Measurements from ENCODE around the gene HSPA12A. TPM values are rescaled to one million over a fixed set of nuclear protein-coding genes. Genes with fewer than 3 reads are reported as not detected.

Gene HSPA12A
- total and polyA plus RNA-seq, 5 donors, result 8.4 to 21.9 (median 15.1) TPM

DNA sequence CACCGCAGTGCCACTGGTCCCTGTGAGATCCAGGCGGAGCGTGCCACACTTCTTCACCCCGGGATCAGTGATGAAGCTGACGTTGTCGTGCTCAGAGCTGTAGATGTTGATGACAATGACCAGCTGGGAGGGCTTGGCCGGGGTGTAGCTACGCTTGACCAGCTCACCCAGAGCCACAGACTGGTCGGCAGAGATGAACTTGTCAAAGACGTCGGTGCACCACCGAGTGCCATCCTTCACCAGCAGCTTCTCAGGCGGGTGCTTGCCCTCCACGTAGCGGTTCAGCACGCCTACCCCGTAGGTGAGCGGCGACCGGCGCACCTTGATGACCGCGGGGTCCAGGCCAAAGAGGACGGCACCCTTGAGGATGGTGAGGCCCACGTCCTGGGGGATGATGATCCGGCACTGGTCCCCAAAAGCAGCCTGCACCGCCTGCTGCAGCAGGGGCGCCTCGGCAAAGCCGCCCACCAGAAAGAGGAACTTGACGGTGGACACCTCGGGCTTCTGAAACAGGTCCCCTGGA is 67.4 kb downstream of the HSPA12A start:
- no peak overlapping the region for H3K4me3 ChIP-seq (ENCODE audit: low read length)
- 92% methylated on average over 32 of the region's 32 CpGs for WGBS
- no peaks in the 10 kb centered on the region for H3K4me1 ChIP-seq (ENCODE audit: control insufficient read depth, insufficient read depth, low read length)
- ATAC-seq (peak in 1 of 2 donors; percentile 24), DNase-seq (no peak)
- intact Hi-C loops (cut with DNase I), result no loop called here
- no peaks in the 10 kb centered on the region for H3K27me3 ChIP-seq (ENCODE audit: control insufficient read depth, insufficient read depth)
- no peaks in the 10 kb centered on the region for H3K9me3 ChIP-seq (ENCODE audit: control insufficient read depth, low read length)
- no peak overlapping the region for H3K27ac ChIP-seq (ENCODE audit: low read length)

DNA sequence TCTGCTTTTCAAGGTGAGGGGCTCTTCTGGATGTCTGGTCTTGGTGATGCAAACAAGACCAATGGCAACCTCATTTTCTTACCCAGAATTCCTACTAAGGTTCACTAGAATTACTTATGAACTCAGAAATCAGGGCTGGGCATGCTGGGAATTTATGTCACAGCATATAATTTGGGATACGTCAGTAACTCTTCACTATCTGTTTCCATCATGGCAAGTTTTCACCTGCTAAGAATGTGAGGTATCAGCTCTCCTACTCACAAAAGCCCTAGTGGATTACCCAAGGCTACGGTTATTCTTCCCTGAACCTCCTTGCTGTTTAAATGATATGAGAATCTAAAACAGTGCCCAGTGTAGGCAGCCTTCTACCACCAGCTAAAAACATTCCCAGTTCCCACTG is 68.5 kb downstream of the HSPA12A start:
- 77% methylated on average over 2 of the region's 2 CpGs for WGBS
- no peak overlapping the region for H3K27ac ChIP-seq (ENCODE audit: low read length)
- DNase-seq (no peak), ATAC-seq (no peak)
- no peaks in the 10 kb centered on the region for H3K27me3 ChIP-seq (ENCODE audit: control insufficient read depth, insufficient read depth)
- H3K9me3 ChIP-seq (ENCODE audit: control insufficient read depth, low read length), result no peaks in the 10 kb centered on the region
- H3K4me1 ChIP-seq (ENCODE audit: control insufficient read depth, insufficient read depth, low read length), result no peaks in the 10 kb centered on the region
- intact Hi-C loops (cut with DNase I), result no loop called here
- no peak overlapping the region for H3K4me3 ChIP-seq (ENCODE audit: low read length)

DNA sequence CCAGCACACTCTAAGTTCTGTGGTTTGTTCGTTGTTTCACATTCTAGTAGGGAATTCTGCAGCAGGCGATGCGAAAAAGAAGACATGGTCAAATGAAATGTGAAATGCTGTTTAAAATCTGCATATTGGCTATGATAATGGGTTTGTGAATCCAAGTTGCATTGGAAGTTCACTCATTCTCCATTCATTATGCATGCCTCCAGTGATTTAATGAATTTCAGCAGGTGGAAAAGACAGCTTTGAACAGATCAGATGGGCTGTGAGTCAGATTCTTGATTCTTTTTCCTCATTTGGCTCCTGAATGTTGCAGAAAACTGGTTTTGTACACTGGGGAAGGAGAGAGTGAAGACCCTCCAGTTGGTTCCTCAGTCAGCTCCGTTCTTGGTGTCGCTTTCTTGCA is 69.5 kb downstream of the HSPA12A start:
- Histone ChIP-seq H3K27me3 (ENCODE audit: control insufficient read depth, insufficient read depth) (no peaks in the 10 kb centered on the region), H3K4me3 (ENCODE audit: low read length) (no peak overlapping the region), H3K4me1 (ENCODE audit: control insufficient read depth, insufficient read depth, low read length) (no peaks in the 10 kb centered on the region), H3K27ac (ENCODE audit: low read length) (no peak overlapping the region), H3K9me3 (ENCODE audit: control insufficient read depth, low read length) (no peaks in the 10 kb centered on the region)
- 96% methylated on average over 5 of the region's 5 CpGs for WGBS
- ATAC-seq (no peak), DNase-seq (no peak)
- intact Hi-C loops (cut with DNase I), result no loop called here

- Histone ChIP-seq H3K27ac (ENCODE audit: low read length) (no peak overlapping the region), H3K4me3 (ENCODE audit: low read length) (no peak overlapping the region), H3K9me3 (ENCODE audit: control insufficient read depth, low read length) (no peaks in the 10 kb centered on the region), H3K27me3 (ENCODE audit: control insufficient read depth, insufficient read depth) (no peaks in the 10 kb centered on the region), H3K4me1 (ENCODE audit: control insufficient read depth, insufficient read depth, low read length) (no peaks in the 10 kb centered on the region)
- WGBS, result 73% methylated on average over 5 of the region's 5 CpGs
- no peak for DNase-seq
- no peak for ATAC-seq
- intact Hi-C loops (cut with DNase I), result no loop called here
These were observed 71.0 kb downstream of the HSPA12A start for GRCh38 chr10:116671274-116671926.

DNA sequence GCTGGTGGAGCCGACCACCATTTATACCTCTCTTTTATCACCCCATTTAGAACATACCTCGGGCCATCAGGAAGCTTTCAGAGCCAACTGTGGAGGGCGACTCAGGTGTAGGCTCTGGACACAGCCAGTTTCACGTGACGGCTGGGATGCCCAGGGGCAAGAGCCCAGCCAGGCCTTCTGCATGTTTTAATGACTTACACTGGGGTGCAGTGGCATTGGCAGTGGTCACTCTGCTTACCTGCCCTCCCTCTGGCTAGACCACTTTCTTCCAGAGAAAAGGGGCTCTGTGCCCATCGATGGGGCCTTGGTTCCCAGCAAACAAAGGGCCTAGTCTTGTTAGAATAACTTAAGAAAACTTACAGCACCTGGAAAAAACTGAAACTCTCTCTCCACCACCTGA is 71.7 kb downstream of the HSPA12A start:
- no peaks in the 10 kb centered on the region for H3K9me3 ChIP-seq (ENCODE audit: control insufficient read depth, low read length)
- no peak overlapping the region for H3K4me3 ChIP-seq (ENCODE audit: low read length)
- H3K27me3 ChIP-seq (ENCODE audit: control insufficient read depth, insufficient read depth), result no peaks in the 10 kb centered on the region
- intact Hi-C loops (cut with DNase I), result no loop called here
- no peaks in the 10 kb centered on the region for H3K4me1 ChIP-seq (ENCODE audit: control insufficient read depth, insufficient read depth, low read length)
- H3K27ac ChIP-seq (ENCODE audit: low read length), result no peak overlapping the region
- ATAC-seq, result no peak
- no peak for DNase-seq
- 87% methylated on average over 6 of the region's 6 CpGs for WGBS

- peak overlapping the region; percentile 38 for H3K4me3 ChIP-seq (ENCODE audit: low read length)
- H3K4me1 ChIP-seq (ENCODE audit: control insufficient read depth, insufficient read depth, low read length), result no peaks in the 10 kb centered on the region
- H3K27me3 ChIP-seq (ENCODE audit: control insufficient read depth, insufficient read depth), result no peaks in the 10 kb centered on the region
- ATAC-seq (peak; percentile 26 to 28), DNase-seq (no peak)
- intact Hi-C loops (cut with DNase I), result no loop called here
- 18% methylated on average over 40 of the region's 41 CpGs for WGBS
- H3K27ac ChIP-seq (ENCODE audit: low read length), result no peak overlapping the region
- H3K9me3 ChIP-seq (ENCODE audit: control insufficient read depth, low read length), result no peaks in the 10 kb centered on the region
These were observed 72.3 kb downstream of the HSPA12A start for GRCh38 chr10:116669832-116670644.

GRCh38 chr10:116669080-116669479 is 73.3 kb downstream of the HSPA12A start:
- no peak for DNase-seq
- Histone ChIP-seq H3K4me1 (ENCODE audit: control insufficient read depth, insufficient read depth, low read length) (no peaks in the 10 kb centered on the region), H3K27me3 (ENCODE audit: control insufficient read depth, insufficient read depth) (no peaks in the 10 kb centered on the region), H3K27ac (ENCODE audit: low read length) (no peak overlapping the region), H3K9me3 (ENCODE audit: control insufficient read depth, low read length) (no peaks in the 10 kb centered on the region), H3K4me3 (ENCODE audit: low read length) (no peak overlapping the region)
- 78% methylated on average over 5 of the region's 5 CpGs for WGBS
- intact Hi-C loops (cut with DNase I), result no loop called here
- no peak for ATAC-seq

DNA sequence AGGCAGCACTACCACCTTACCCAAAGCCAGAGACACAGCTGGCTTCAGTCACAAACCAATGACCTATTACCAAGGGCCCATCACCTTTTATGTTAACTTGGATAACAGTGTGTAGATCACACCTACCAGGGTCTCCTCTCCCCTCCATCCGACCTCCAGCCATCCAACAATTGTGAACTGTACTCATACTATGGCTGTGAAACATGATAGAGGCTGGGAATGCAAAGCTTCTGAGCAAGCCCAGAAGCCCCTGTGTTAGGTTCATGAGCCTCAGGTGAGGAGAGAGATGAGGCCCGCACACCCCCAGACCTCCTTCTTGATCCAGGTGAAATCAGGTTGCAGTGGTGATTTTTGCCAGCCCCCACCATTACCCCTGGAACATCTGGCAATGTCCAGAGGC is 73.9 kb downstream of the HSPA12A start:
- H3K4me3 ChIP-seq (ENCODE audit: low read length), result no peak overlapping the region
- H3K27ac ChIP-seq (ENCODE audit: low read length), result no peak overlapping the region
- WGBS, result 90% methylated on average over 2 of the region's 2 CpGs
- H3K4me1 ChIP-seq (ENCODE audit: control insufficient read depth, insufficient read depth, low read length), result no peaks in the 10 kb centered on the region
- ATAC-seq (no peak), DNase-seq (no peak)
- intact Hi-C loops (cut with DNase I), result no loop called here
- no peaks in the 10 kb centered on the region for H3K9me3 ChIP-seq (ENCODE audit: control insufficient read depth, low read length)
- no peaks in the 10 kb centered on the region for H3K27me3 ChIP-seq (ENCODE audit: control insufficient read depth, insufficient read depth)

DNA sequence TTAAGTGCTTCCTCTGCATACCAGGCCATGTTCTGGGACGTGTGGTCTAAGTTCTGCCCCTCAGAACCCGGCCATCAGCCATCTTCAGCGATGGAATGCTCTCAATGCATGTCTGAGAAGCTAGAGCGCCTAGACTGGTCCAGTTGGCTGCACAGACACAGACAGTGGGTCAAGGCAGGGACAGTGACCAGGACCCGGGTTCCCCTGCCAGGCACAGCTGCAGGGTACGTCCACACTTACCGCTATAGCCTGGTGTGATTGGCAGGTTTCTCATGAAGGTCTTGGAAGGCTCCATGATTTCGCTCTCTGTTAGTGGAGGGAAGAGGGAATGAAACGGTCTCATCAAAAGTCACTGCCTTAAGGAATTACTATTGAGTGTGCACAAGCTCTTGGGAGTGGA is 74.3 kb downstream of the HSPA12A start:
- ATAC-seq, result no peak
- no peak for DNase-seq
- Histone ChIP-seq H3K27ac (ENCODE audit: low read length) (no peak overlapping the region), H3K9me3 (ENCODE audit: control insufficient read depth, low read length) (no peaks in the 10 kb centered on the region), H3K4me1 (ENCODE audit: control insufficient read depth, insufficient read depth, low read length) (no peaks in the 10 kb centered on the region), H3K4me3 (ENCODE audit: low read length) (no peak overlapping the region), H3K27me3 (ENCODE audit: control insufficient read depth, insufficient read depth) (no peaks in the 10 kb centered on the region)
- intact Hi-C loops (cut with DNase I), result no loop called here
- 92% methylated on average over 9 of the region's 9 CpGs for WGBS

DNA sequence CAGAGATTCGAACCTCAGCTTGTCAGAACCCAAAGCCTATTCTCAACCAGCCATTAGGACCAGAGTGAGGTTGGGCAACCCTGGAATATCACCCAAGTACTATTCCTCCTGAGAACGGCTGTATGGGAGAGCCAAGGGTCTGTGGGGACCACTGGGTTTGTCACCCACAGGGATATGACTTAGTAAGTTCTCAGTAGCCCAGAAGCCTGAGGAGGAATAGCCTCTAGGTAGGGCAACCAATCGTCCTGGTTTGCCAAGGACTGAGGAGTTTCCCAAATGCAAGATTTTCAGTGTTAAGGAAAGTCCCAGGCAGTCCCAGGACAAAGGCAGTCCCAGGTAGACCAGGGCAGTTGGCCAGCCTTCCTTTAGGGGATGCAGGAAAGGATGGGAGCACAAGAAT is 74.9 kb downstream of the HSPA12A start:
- Histone ChIP-seq H3K4me3 (ENCODE audit: low read length) (no peak overlapping the region), H3K9me3 (ENCODE audit: control insufficient read depth, low read length) (no peaks in the 10 kb centered on the region), H3K27me3 (ENCODE audit: control insufficient read depth, insufficient read depth) (no peaks in the 10 kb centered on the region), H3K4me1 (ENCODE audit: control insufficient read depth, insufficient read depth, low read length) (no peaks in the 10 kb centered on the region), H3K27ac (ENCODE audit: low read length) (no peak overlapping the region)
- DNase-seq (no peak), ATAC-seq (no peak)
- intact Hi-C loops (cut with DNase I), result no loop called here
- 84% methylated on average over 3 of the region's 3 CpGs for WGBS

- peak; percentile 72 to 86 (median 75) for DNase-seq
- intact Hi-C loops (cut with DNase I), result no loop called here
- Histone ChIP-seq H3K27ac (ENCODE audit: low read length) (peak overlapping the region; percentile 27), H3K9me3 (ENCODE audit: control insufficient read depth, low read length) (no peaks in the 10 kb centered on the region), H3K4me3 (ENCODE audit: low read length) (no peak overlapping the region), H3K4me1 (ENCODE audit: control insufficient read depth, insufficient read depth, low read length) (no peaks in the 10 kb centered on the region), H3K27me3 (ENCODE audit: control insufficient read depth, insufficient read depth) (no peaks in the 10 kb centered on the region)
- peak; percentile 78 for ATAC-seq
- 54% methylated on average over 13 of the region's 13 CpGs for WGBS
These were observed 76.7 kb downstream of the HSPA12A start for GRCh38 chr10:116665541-116666125.

Measured in right cardiac atrium (tissue), 5 donors.